Smooth muscle cell (in vitro differentiated cells): ENCODE data around the gene USP9X. TPM values are rescaled to one million over a fixed set of nuclear protein-coding genes. Genes with fewer than 3 reads are reported as not detected.

Source experiments
- DNase-seq: peaks from one replicate; lab custom pipeline; 2025; ENCODE audit not compliant: unreplicated experiment; lab: John Stamatoyannopoulos, UW
- H2AFZ ChIP-seq: fragments of 200-600 bp; sonication (generic); 2 replicates; pipeline ENCODE4 v1.6.0; 2016; ENCODE audit warnings: antibody characterized with exemption, low read depth, mild to moderate bottlenecking
- H3F3A ChIP-seq: fragments of 200-600 bp; sonication (generic); 2 replicates; pipeline ENCODE4 v1.6.0; 2017; ENCODE audit warnings: antibody characterized with exemption, low read depth
- H3K27ac ChIP-seq: fragments of 200-600 bp; sonication (generic); 2 replicates; pipeline ENCODE4 v1.5.1; 2016; ENCODE audit warnings: low read depth, mild to moderate bottlenecking
- H3K27me3 ChIP-seq: fragments of 200-600 bp; sonication (generic); 2 replicates; pipeline ENCODE4 v1.6.1; 2016; ENCODE audit warnings: low read depth, mild to moderate bottlenecking
- H3K36me3 ChIP-seq: fragments of 200-600 bp; sonication (generic); 2 replicates; pipeline ENCODE4 v1.5.1; 2016; ENCODE audit warnings: low read depth
- H3K4me1 ChIP-seq: fragments of 200-600 bp; sonication (generic); 2 replicates; pipeline ENCODE4 v1.5.1; 2016; ENCODE audit warnings: low read depth
- H3K4me2 ChIP-seq: fragments of 200-600 bp; sonication (generic); 2 replicates; pipeline ENCODE4 v1.6.0; 2016; ENCODE audit warnings: mild to moderate bottlenecking
- H3K4me3 ChIP-seq: fragments of 200-600 bp; sonication (generic); 2 replicates; pipeline ENCODE4 v1.5.1; 2016; ENCODE audit warnings: mild to moderate bottlenecking
- H3K79me2 ChIP-seq: fragments of 200-600 bp; sonication (generic); 2 replicates; pipeline ENCODE4 v1.6.0; 2016; ENCODE audit warnings: low read depth, mild to moderate bottlenecking
- H3K9ac ChIP-seq: fragments of 200-600 bp; sonication (generic); 2 replicates; pipeline ENCODE4 v1.6.0; 2016; ENCODE audit warnings: low read depth
- H3K9me3 ChIP-seq: fragments of 200-600 bp; sonication (generic); replicated peaks from 2 replicates; pipeline ENCODE4 v1.5.1; 2016; ENCODE audit warnings: low read depth
- H4K20me1 ChIP-seq: fragments of 200-600 bp; sonication (generic); 2 replicates; pipeline ENCODE4 v1.6.0; 2016; ENCODE audit warnings: low read depth
- CTCF ChIP-seq: fragments of 200-600 bp; sonication (generic); IDR thresholded peaks from 2 replicates; pipeline ENCODE4 v1.5.1; 2017; ENCODE audit warnings: borderline replicate concordance, mild to moderate bottlenecking, antibody characterized with exemption; ENCODE audit not compliant: insufficient read depth, poor library complexity, severe bottlenecking
- WGBS: methylation state at CpG from one replicate; pipeline ENCODE4 v1.1.7; 2016; ENCODE audit warnings: low lambda C conversion rate; 5-methylcytosine and 5-hydroxymethylcytosine counted together
- polyA plus RNA-seq: library from polyadenylated mRNA; unstranded; fragments of >200 nt; fragmentation: Nextera tagmentation; extraction: Ambion mirVana; gene quantifications from 2 replicates; pipeline ENCODE4 v1.2.1, GENCODE V29; 2016
- total RNA-seq: library from RNA; depleted of rRNA; stranded (reverse); fragments of >200 nt; gene quantifications from 2 replicates; pipeline ENCODE4 v1.2.3, GENCODE V29; 2014

The USP9X gene
- total and polyA plus RNA-seq, 2 experiments from 2014 or later, result 26.0 to 98.0 TPM

- H3K4me3 ChIP-seq, result no peak overlapping the region
- no peak overlapping the region for H3K4me2 ChIP-seq
- no peak overlapping the region for H2AFZ ChIP-seq
- H3K27me3 ChIP-seq, result no peaks in the 10 kb centered on the region
- no peak overlapping the region for H3K9ac ChIP-seq
- peaks cover 97% of the 10 kb centered on the region for H3K79me2 ChIP-seq
- H3K4me1 ChIP-seq, result no peaks in the 10 kb centered on the region
- 88% methylated on average over 1 of the region's 1 CpG for WGBS
- no peak for DNase-seq
- H4K20me1 ChIP-seq, result peaks cover 98% of the 10 kb centered on the region
- no peaks in the 10 kb centered on the region for H3K9me3 ChIP-seq
- H3F3A ChIP-seq, result no peaks in the 10 kb centered on the region
- no peak for TF ChIP-seq CTCF
- no peak overlapping the region for H3K27ac ChIP-seq
- H3K36me3 ChIP-seq, result no peaks in the 10 kb centered on the region
These were observed 36.5 kb downstream of the USP9X start for GRCh38 chrX:41121766-41122165.

GRCh38 chrX:41122664-41123257 lies 37.5 kb downstream of the USP9X start:
- no peak overlapping the region for H3K4me2 ChIP-seq
- no peaks in the 10 kb centered on the region for H3K9me3 ChIP-seq
- 88% methylated on average over 7 of the region's 7 CpGs for WGBS
- no peak for TF ChIP-seq CTCF
- DNase-seq, result no peak
- H3K4me3 ChIP-seq, result no peak overlapping the region
- no peaks in the 10 kb centered on the region for H3K4me1 ChIP-seq
- peaks cover 97% of the 10 kb centered on the region for H3K79me2 ChIP-seq
- no peaks in the 10 kb centered on the region for H3K27me3 ChIP-seq
- peaks cover 98% of the 10 kb centered on the region for H4K20me1 ChIP-seq
- H2AFZ ChIP-seq, result no peak overlapping the region
- no peak overlapping the region for H3K9ac ChIP-seq
- H3K27ac ChIP-seq, result no peak overlapping the region
- no peaks in the 10 kb centered on the region for H3K36me3 ChIP-seq
- H3F3A ChIP-seq, result no peaks in the 10 kb centered on the region

GRCh38 chrX:41127477-41128192 lies 42.4 kb downstream of the USP9X start:
- Histone ChIP-seq H2AFZ (no peak overlapping the region), H3K4me3 (no peak overlapping the region), H3K4me1 (no peaks in the 10 kb centered on the region), H3K9me3 (no peaks in the 10 kb centered on the region), H3K27me3 (no peaks in the 10 kb centered on the region), H3K4me2 (no peak overlapping the region), H3K79me2 (peaks cover 80% of the 10 kb centered on the region), H4K20me1 (peaks cover 88% of the 10 kb centered on the region), H3K27ac (no peak overlapping the region), H3K9ac (no peak overlapping the region), H3F3A (no peaks in the 10 kb centered on the region), H3K36me3 (no peaks in the 10 kb centered on the region)
- DNase-seq, result no peak
- WGBS, result 75% methylated on average over 6 of the region's 6 CpGs
- no peak for TF ChIP-seq CTCF
